Hematopoietic multipotent progenitor cell treated with erythropoietin and hydrocortisone succinate and interleukin-3 and kit ligand, for 15 days (in vitro differentiated cells): ENCODE measurements around the gene SLC22A23.

Experiments
- DNase-seq: peaks from one replicate; pipeline ENCODE4 v3.0.0-alpha.2; 2015; ENCODE audit warnings: low spot score

Gene SLC22A23

DNA sequence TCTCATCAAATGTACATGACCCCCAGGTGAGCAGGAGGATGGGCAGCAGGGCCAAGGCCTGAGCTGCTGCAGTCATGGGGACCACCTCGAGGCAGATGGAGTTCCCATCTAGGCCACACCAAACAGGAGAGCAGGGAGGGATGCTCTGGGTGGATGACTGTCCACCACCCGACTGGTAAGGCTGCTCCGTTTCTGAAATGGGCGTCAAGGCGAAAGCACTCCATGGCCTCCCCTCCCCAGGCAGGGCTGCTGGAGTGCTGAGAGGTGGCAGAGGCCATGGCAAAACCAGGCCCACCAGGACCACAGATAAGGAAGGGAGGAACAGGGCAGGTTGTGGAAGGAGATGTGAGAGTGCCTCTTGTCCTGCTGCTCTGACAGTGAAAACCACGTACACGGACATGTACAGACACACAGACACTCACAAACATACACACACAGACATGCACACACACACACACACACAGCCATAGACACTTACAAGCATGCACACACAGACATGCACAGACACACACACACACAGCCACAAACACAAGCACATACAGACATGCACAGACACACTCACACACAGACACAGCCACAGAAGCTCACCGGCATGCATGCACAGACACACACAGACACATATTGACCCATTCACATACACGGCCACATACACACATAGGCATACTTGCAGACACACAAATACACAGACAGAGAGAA is 104.9 kb downstream of the SLC22A23 start:
- DNase-seq = no peak

DNA sequence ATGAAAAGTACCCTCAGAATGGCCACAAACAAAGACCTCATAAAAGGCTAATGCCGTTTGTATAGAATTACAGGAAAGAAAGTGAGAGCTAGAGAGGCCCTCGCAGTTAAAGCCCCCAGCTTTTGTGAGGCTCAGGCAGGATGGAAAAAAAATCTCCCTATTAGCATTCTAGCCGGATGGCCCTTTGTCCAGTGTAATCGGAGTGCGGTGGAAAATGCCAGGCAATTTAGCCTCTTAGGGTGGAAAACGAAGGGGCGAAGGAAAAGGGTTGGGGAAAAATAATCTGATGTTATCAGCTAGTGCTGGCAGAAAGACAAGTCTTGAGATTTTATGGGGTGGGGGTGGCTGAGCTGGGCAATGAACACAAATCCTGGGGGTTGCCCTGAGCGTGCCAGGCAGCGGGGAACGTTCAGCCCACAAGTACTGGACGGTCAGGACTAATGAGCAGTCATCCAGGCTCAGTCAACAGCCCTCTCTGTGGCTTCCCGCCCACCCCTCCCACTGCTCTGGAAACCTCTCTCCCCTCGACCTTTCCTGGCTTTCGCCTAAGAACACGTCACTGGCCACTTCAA is 105.7 kb downstream of the SLC22A23 start:
- DNase-seq = no peak

- DNase-seq = no peak
Observed at GRCh38 chr6:3350252-3350796, 106.5 kb downstream of the SLC22A23 start.

DNA sequence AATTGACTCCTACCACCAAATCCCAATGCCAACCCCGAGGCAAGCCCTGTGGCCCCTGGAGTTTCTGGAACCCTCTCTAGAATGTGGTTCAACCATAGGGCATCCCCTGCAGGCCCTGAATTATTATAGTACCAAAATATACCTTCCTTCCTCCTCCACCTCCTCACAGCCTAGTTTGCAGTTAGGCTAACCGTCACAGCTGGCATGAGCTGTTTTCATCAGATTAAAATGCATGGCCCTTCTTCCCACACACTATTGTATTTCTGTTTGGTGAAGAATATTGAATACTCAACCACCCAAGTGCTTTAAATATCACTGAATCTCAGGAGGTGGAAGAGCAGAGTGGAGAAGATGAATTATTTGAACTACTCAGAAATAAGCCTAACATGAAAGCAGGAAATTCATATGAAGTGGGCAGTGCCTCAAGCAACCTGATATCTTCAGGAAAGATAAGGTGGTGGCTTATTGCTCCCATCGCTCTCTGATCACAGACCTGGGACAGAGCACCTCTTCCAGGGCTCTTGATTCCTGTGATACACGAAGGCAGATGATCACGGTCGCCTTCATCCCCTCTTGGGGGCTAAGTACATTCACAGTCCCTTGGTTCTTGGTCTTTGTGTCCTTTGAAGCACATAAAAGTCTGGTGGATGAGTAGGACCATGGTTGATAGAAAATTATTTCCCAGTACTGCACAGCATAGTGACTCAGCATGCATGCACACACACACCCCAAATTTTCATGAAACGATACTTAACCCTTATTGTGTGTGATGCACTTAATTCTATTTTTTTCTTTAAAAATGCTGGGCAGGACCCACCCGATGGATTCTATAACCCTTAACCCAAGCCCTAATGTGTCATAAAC is 107.2 kb downstream of the SLC22A23 start:
- DNase-seq = peak; percentile 49

DNA sequence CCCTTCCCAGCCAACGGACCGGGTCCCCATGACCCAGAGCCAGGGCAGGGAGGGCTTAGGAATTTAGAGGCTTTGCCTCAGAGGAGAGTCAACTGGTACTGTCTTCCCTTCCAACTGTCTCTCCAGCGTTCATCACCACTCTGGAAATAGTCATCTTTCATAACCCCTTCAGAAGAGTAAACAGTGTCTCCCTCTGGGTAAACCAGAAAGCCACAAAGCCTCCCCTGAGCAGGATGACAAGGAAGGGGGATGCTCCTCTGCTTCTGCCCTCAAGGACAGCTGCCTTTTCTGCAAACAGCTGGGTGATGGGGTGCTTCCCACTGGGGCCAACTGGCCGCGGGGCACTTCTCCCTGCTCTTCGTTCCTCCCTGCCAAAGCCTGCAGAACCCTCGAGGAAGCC is 108.0 kb downstream of the SLC22A23 start:
- DNase-seq = no peak

- peak; percentile 82 for DNase-seq
Observed at GRCh38 chr6:3347826-3348225, 109.0 kb downstream of the SLC22A23 start.

GRCh38 chr6:3347247-3347646 is 109.6 kb downstream of the SLC22A23 start:
- peak; percentile 44 for DNase-seq

DNA sequence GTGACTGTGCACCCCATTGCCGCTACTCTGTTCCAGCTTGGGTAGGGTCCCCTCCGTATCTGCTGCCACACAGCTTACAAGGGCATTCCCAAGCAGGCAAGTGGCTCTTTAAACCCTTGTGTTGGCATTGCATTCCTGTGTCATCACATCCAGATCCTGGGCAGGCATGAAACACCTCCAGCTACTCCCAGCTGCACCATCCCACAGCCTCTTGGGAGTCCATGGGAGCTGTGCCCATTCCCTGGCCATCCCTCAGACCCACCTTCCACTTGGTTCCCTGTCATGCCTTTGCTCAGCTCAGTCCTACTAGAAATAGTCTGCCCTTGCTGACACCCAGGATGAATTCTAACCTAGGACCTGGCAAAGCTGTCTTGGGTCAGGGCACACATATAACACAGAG is 110.4 kb downstream of the SLC22A23 start:
- DNase-seq = no peak

GRCh38 chr6:3345836-3346235 is 111.0 kb downstream of the SLC22A23 start:
- DNase-seq = no peak

- no peak for DNase-seq
Observed at GRCh38 chr6:3343089-3343883, 113.6 kb downstream of the SLC22A23 start.

GRCh38 chr6:3341467-3341866 is 115.4 kb downstream of the SLC22A23 start:
- DNase-seq = no peak

- DNase-seq = no peak
Observed at GRCh38 chr6:3340894-3341293, 116.0 kb downstream of the SLC22A23 start.

DNA sequence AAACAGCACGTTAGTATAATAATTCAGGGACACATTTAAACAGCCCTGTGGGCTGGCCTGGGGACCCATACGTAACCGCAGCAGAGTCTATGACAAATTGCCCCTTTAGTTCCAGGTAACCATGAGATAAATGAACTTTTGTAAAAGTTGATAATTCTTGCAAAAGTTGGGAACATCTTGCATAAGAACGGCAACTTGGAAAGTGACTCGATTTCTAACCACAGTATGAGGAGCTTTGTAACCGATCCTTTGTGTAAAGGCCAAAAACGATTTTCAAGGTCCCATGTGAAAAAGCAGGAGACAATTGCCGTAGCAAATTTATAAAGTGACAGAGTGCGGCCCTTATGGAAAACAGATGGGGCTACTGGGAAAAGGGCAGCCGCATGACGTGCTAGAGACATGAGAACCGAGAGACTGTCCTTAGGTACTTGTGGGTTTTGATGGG is 116.5 kb downstream of the SLC22A23 start:
- no peak for DNase-seq

GRCh38 chr6:3339811-3340210 is 117.0 kb downstream of the SLC22A23 start:
- no peak for DNase-seq

GRCh38 chr6:3337521-3338350 is 119.1 kb downstream of the SLC22A23 start:
- DNase-seq = no peak

- DNase-seq = no peak
Observed at GRCh38 chr6:3336859-3337515, 119.9 kb downstream of the SLC22A23 start.

DNA sequence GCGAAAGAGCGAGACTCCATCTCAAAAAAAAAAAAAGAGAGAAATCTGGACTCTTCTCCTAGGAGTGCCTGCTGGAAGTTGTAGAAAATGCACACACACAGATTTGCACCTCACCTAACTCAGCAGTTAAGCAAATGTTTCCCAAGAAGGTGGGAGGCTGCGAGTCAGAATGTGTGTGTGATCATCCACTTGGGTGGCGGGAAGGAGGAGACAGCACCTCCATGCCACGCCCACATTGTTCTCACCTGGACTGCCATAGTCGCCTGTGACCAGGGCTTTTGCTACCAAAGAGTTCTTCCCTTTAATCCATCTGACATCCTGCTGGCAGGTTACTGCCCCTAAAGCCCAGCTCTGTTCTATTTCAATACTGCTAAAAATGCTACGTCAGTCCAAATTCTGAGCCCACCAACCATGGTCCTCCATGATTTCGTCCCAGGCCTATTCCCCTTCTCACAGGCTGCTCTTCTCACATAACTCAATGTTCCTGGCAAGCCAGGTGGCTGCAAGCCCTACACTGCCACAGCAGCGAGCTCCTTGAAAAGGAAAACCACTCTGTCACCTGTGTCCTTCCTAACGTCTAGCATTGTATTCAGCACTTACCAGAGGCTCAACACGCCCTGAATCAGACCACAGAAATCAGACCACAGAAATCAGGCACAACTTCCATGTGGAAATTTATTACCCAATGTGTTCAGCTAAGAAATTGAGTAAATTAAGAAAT is 120.6 kb downstream of the SLC22A23 start:
- no peak for DNase-seq

GRCh38 chr6:3335169-3335568 is 121.7 kb downstream of the SLC22A23 start:
- no peak for DNase-seq

DNA sequence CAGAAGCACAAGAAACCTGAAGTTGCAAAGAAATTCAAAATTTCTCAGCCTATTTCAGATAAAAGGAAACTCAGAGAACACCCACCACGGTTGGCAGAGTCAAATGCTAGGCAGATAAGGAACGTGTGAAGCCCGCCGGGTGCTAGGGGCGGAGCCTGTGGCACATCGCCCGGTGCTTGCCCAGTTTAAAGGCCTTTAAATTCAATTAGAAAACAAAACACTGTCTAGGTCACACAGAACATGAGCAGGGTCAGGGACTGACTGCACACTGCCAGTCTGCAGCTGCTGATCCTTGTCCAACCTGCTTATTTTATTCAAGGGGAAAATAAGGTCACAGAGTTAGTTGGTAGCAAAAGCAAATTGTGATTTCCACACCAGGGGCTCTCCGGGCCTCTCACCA is 122.3 kb downstream of the SLC22A23 start:
- peak; percentile 89 for DNase-seq

- no peak for DNase-seq
Observed at GRCh38 chr6:3333263-3333662, 123.6 kb downstream of the SLC22A23 start.
